HG03439 (cell line): ENCODE measurements around the gene PFN2.

Experiments used
- ATAC-seq: cut with Tn5 transposase; IDR thresholded peaks from one replicate; pipeline ENCODE4 v1.9.1; 2021; ENCODE audit warnings: mild to moderate bottlenecking, moderate library complexity; ENCODE audit not compliant: unreplicated experiment

The PFN2 gene

GRCh38 chr3:149933008-149933407, 37.7 kb downstream of the PFN2 start:
- no peak for ATAC-seq

- no peak for ATAC-seq
Measured at GRCh38 chr3:149920119-149920518, 50.6 kb downstream of the PFN2 start.

GRCh38 chr3:149919509-149919908, 51.2 kb downstream of the PFN2 start:
- ATAC-seq: no peak

GRCh38 chr3:149917124-149917667, 53.5 kb downstream of the PFN2 start:
- ATAC-seq: no peak
